Hippocampal formation (tissue), 2 donors: ENCODE data around the gene ADCY2.

Source experiments
- DNase-seq, 2 donors: peaks; one replicate each; lab custom pipeline; 2025; lab: John Stamatoyannopoulos, UW

Gene ADCY2

DNA sequence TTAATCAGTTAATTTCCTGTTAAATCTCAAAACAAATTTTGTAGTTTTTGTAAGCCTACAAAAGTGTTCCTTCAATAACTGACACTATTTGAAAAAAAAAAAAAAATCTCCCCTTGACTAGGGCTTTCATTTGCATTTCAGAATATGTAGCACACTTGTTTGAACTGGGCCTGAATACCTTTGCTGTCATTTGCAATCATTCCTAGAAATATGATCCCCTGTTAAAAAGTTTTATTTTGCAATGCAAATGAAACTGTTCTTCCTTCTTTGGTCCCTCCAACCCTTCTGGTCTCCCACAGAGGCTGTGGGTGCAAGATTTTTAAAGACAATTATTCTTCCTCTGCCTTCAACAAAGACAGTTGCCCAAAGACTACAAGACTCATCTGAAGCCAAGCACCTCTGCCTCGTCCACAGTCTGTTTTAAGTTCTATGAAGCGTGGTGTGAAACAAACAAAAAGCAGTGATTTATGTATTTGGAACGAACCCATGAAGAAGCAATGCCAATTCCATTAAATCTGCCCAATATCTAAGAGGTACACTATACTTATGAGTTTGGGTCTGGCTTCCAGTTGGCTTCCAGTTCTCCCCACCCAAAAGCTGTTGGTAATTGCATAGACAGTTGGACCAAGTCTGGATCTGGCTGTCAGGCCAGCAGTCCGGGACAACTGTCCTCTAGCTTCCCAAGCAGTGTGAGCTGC lies 388.9 kb downstream of the ADCY2 start:
- DNase-seq: no peak

GRCh38 chr5:7787770-7788169 lies 391.8 kb downstream of the ADCY2 start:
- DNase-seq: no peak

DNA sequence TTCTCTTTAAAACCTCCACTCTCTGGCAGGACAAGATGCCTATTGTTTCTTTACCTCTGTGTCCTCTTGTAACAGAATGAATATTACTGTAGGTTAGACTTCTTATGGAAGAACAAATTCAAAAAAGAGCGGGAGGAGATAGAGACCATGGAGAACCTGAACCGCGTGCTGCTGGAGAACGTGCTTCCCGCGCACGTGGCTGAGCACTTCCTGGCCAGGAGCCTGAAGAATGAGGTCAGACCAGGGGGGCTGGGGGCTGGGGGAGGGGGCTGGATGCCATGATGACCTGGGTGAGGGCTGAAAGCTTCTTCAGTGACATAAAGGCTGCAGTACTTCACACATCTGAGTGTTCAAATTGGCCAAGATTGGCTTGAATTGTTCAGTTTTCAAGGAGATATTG lies 393.6 kb downstream of the ADCY2 start:
- no peak for DNase-seq

- no peak for DNase-seq
Measured at GRCh38 chr5:7793895-7794294, 398.0 kb downstream of the ADCY2 start.

GRCh38 chr5:7794311-7794710 lies 398.4 kb downstream of the ADCY2 start:
- DNase-seq: peak; percentile 27 to 33

DNA sequence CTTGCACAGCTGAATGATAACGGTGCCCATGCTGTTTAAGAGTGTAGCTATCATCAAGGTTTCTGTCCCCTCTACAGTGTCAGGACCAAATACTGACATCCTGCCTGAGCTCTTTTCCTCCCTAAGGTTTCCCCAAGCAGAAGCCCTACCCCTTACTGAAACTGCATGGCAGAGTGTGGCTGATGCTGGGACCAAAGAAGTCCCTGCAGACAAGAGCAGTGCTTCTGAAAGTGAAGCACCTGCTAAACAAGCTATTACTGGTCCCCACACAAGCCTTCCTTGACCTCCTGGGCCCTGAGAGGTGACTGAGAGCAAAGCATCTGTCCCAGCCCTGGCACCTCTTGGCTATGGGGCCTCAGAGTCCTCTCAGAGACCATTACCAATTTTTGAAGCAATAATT lies 398.9 kb downstream of the ADCY2 start:
- DNase-seq: no peak

DNA sequence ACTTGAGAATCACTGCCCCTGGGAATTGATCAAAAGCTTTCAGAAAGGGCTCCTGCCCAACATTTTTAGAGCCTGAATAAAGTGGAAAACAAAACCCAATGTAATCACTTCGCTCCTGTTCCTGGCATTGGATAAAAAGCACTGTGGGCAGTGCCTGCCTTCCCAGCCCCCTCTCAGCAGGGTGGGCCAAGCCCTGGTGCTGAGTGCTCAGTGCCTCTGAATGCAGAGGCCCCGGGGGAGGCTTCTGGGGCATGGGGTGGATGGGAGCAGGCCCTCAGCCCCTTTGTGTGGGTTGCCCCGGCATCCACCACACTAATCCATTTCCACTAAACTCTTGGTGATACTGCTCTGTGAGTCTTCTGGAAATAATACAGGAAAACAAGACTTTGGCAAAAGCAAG lies 399.4 kb downstream of the ADCY2 start:
- DNase-seq: peak; percentile 32 to 45

DNA sequence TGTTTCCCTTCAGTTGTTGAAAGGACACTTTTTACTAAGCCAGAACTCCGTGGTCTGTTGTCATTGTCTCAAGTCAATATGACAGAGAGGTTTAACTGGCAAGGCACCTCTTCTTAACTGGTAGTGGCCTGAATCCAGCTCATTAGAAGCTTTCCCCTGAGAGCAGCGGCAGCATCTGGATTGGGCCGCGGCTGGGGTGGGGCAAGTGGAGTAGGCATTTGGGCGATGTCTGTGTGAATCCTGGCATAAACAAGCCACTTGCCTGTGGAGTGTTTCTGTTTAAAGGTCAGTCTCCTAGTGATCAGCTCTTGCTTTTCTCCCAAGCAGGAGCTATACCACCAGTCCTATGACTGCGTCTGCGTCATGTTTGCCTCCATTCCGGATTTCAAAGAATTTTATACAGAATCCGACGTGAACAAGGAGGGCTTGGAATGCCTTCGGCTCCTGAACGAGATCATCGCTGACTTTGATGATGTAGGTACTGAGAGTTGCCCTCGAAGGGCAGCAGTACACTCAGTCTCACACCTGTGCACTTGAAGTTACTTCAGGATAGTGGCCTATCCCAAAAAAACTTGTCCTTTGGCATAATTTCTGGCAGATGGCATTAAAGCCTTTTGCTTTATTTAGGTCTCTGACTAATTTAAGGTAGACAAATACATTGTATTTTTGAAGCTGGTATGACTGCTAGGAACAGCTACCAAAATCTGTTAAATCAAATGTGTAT lies 406.1 kb downstream of the ADCY2 start:
- peak; percentile 16 to 43 for DNase-seq

GRCh38 chr5:7802855-7803254 lies 406.9 kb downstream of the ADCY2 start:
- no peak for DNase-seq

GRCh38 chr5:7803937-7804336 lies 408.0 kb downstream of the ADCY2 start:
- DNase-seq: no peak

- no peak for DNase-seq
Measured at GRCh38 chr5:7805379-7805778, 409.4 kb downstream of the ADCY2 start.

DNA sequence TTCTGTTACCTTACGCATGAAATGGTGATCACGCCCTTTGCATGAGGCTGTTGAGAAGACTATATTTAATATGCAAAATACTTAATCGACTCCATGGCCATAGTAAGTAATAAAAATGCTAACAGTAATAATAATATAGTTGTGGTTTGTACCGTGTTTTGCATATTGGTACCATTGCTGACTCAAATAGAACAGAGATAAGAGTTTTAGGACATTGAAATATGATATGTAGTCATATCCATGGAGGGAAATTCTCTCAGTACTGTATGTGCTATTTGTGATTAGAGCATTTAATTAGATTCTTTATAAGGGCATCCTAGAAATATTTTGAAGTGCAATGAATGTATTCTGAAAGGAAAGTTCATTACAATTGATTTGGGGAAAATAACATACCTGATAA lies 413.1 kb downstream of the ADCY2 start:
- no peak for DNase-seq

GRCh38 chr5:7811715-7812114 lies 415.8 kb downstream of the ADCY2 start:
- DNase-seq: no peak

DNA sequence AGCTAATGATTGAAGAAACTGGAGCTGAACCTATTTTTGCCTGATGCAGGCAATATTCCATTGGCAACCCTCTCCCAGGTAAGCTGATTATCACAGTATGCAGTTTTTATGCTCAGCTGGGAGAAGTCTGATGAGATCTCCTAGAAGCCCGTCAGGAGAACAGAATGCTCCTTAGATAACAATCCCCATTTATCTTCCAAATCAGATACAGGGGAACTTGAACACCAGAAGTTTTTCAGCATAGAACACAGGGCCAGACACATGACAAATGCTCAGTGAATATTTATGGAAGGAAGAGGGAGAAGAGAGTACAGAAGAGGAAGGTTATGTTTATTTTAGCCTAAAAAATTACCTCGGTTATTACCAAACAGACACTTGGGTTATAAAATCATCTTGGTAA lies 417.1 kb downstream of the ADCY2 start:
- no peak for DNase-seq

DNA sequence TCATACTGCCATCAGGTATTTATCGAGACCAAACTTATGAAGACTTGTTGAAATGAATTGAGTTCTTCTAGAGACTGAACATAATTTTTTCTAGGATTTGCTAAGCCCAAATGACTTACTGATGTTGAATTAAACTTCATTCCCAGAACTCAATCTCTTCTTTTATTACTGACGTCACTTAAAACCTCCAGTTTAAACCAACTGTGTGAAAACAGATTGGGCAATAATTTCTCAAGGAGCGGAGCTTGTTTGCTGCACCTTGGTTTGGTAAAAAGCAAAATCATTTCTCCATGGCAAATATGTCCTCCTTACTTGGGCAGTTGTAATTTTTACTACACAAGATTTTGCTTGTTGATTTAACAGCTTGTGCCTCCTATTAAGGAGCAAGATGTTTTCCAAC lies 417.6 kb downstream of the ADCY2 start:
- DNase-seq: no peak

- no peak for DNase-seq
Measured at GRCh38 chr5:7814816-7815215, 418.9 kb downstream of the ADCY2 start.

DNA sequence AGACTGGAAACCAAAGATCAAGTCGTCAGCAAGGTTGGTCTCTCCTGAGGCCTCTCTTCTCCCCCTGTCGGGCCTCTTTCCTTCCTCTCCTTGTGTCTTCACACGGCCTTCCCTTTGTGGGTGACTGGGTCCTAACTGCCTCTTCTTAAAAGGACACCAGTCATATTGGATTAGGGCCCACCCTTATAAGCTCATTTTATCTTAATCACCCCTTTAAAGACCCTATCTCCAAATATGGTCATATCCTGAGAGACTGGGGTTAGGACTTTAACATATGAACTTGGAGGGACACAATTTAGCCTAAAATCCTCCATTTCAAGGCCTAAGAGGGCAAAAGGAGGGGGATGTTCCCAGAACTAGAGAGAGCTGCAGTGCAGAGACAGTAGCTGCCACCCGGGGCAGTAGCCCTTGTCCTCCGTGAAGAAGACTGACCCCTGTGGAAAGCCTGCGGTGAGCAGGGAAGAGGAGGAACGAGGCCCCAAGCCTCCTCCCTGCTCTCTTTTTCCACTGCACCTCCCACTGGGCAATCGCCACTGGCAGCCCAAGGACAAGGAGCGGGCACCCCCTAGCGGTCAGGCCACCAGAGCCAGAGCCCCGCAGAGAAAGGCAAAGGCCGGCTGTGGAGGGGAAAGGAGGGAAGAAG lies 420.1 kb downstream of the ADCY2 start:
- peak; percentile 62 to 63 for DNase-seq

GRCh38 chr5:7816535-7816901 lies 420.6 kb downstream of the ADCY2 start:
- DNase-seq: no peak

DNA sequence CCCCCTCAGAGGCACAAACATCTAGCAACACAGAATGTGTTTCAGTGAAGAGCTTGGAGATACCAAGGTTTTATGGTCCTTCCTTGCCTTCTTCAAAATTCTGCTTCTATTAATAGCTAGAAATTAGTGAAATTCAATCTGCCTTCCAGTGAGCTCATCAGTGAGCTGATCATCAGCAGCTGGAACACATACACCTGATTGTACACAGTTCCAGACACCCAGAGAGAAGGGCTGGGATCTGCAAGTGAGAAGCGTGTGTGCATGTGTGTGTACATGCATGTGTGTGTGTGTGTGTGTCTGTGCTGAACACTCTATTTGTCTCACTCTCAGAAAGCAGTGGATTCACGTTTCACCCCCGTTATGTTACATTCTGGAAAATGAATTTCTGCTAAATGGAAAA lies 426.5 kb downstream of the ADCY2 start:
- DNase-seq: no peak

- DNase-seq: no peak
Measured at GRCh38 chr5:7823594-7823993, 427.7 kb downstream of the ADCY2 start.

GRCh38 chr5:7824995-7825394 lies 429.1 kb downstream of the ADCY2 start:
- no peak for DNase-seq

DNA sequence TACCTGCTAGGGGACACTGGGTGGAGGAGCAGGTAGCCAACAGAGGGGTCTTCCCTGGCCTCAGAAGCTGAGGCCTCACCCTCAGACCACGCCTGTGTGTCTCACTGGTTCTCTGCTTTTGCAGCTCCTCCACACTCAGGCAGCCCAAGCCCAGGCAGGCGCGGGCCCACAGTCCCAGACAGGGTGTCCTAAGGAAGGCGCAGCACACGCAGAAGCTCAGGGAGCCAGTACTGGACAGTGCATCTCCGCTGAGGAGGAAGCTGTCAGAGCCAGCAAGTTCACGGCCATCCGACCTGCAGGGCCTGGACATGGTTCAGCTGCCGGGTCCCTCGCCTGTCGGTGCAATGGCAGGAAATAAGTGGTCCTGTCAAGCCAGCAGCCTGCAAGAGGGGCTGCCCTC lies 429.7 kb downstream of the ADCY2 start:
- DNase-seq: no peak

- DNase-seq: peak in 1 of 2 donors; percentile 52
Measured at GRCh38 chr5:7827610-7828009, 431.7 kb downstream of the ADCY2 start.
